ENCODE results near the gene REEP1.

DNA sequence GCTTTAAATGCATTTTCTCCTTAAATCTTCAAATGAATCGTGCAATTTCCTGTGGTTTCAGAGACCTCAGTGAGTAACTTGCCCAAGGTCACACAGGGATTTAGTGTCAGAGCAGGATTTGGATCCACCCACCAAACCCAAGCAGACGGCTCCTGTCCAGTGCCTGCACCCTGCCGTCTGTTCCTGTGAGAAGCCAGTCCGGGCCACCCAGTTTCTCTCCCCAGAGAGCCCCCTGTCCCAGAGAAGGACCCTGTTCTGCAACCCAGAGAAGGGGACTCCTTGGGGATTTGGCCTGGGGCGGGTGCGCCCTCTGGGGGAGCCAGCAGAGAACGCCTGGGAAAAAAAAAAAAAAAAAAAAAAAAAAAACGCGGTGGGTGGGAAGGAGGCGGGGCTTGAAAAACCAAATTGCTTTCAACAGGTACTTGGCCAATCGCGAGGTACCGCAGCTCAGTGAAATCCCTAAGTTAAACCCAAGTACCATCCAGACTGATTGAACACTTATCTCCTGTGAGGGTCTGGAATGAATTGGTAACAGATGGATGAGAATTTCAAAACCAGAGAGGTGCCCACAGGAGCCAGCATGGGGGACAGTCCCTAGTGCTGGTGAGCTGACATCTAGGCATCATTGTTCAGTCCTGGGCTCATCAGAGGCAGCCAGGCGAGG is 30.9 kb upstream of the REEP1 start:
- TF ChIP-seq, protein P1, sequence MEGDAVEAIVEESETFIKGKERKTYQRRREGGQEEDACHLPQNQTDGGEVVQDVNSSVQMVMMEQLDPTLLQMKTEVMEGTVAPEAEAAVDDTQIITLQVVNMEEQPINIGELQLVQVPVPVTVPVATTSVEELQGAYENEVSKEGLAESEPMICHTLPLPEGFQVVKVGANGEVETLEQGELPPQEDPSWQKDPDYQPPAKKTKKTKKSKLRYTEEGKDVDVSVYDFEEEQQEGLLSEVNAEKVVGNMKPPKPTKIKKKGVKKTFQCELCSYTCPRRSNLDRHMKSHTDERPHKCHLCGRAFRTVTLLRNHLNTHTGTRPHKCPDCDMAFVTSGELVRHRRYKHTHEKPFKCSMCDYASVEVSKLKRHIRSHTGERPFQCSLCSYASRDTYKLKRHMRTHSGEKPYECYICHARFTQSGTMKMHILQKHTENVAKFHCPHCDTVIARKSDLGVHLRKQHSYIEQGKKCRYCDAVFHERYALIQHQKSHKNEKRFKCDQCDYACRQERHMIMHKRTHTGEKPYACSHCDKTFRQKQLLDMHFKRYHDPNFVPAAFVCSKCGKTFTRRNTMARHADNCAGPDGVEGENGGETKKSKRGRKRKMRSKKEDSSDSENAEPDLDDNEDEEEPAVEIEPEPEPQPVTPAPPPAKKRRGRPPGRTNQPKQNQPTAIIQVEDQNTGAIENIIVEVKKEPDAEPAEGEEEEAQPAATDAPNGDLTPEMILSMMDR (conservative IDR thresholded peaks at IDR 0.05; ENCODE audit: low read length), result peak; percentile 80
- TF ChIP-seq EZH2phosphoT487 (IDR thresholded peaks at IDR 0.05; ENCODE audit: borderline replicate concordance, low read depth, low read length), result no peak
